Skeletal muscle tissue (tissue), 4 donors: ENCODE measurements around the gene ZIK1. TPM values are rescaled to one million over a fixed set of nuclear protein-coding genes. Genes with fewer than 3 reads are reported as not detected.

ENCODE experiments used
- H3K27ac ChIP-seq: one replicate; pipeline ENCODE4 v1.7.0; 2013; ENCODE audit warnings: mild to moderate bottlenecking, low read depth, low read length, inconsistent platforms
- H3K27me3 ChIP-seq, 3 donors: one replicate each; pipeline ENCODE4 v1.7.0; 2013; ENCODE audit warnings: low read length in 3 of 3; ENCODE audit not compliant: control insufficient read depth in 3 of 3, insufficient read depth in 3 of 3
- H3K36me3 ChIP-seq, 3 donors: one replicate each; pipeline ENCODE4 v1.7.0; 2013; ENCODE audit warnings: low read length in 3 of 3; ENCODE audit not compliant: control insufficient read depth in 3 of 3, insufficient read depth in 3 of 3
- H3K4me1 ChIP-seq, 3 donors: one replicate each; pipeline ENCODE4 v1.7.0; 2013; ENCODE audit warnings: low read length in 3 of 3, mild to moderate bottlenecking in 3 of 3; ENCODE audit not compliant: control insufficient read depth in 3 of 3, insufficient read depth in 3 of 3
- H3K4me3 ChIP-seq, 3 donors: one replicate each; pipeline ENCODE4 v1.7.0; 2013; ENCODE audit warnings: low read length in 3 of 3
- H3K9ac ChIP-seq, 3 donors: one replicate each; pipeline ENCODE4 v1.7.0; 2013; ENCODE audit warnings: low read length in 3 of 3, mild to moderate bottlenecking in 3 of 3, moderate library complexity in 2 of 3, low read depth in 1 of 3
- H3K9me3 ChIP-seq, 3 donors: one replicate each; pipeline ENCODE4 v1.7.0; 2013; ENCODE audit warnings: low read length in 3 of 3; ENCODE audit not compliant: control insufficient read depth in 3 of 3
- total RNA-seq: library from RNA; depleted of rRNA; stranded (reverse); fragments of >200 nt; gene quantifications from one replicate; pipeline ENCODE4 v1.2.3, GENCODE V29; 2014
- donor health status: Osteomylitis.

The ZIK1 gene
- total RNA-seq, 1 donor from 2014 or later, result 10.4 TPM

DNA sequence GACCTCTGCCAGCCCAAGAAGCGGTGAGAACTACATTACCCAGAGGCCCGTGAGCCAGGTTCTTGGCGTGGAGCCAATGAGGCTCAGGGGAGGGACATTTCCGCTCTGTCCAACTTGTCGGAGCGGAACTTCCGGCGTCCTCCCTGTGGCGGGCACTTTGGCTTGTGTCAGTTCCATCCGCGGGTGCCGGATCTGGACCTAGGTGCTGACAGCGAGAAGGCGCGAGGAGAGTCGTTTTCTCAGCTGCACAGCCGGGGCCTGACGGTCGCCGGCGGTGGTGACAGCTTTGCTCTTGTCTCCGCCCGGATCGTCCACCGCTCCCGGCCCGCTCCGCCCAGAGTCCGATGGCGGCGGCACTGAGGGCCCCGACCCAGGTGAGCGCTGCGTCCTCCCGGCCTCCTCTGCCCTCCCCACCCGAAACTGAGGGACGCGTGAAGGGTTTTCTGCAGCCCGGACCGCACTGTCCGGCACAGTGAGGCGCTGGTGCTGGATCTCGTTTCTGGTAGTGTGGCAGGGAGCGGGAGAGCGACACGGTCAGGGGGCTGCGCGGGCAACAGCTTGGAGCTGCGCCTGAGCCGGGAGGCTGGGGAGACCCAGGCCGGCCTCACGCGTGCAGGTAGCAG, 15.9 kb downstream of the ZIK1 start, which contains the start of gene ZNF530:
Gene ZNF530, plus strand, starts transcription at position 125 of the 623 bp plus-strand sequence. CDS start 4,461 bp downstream, outside the sequence.
- no peak within 1 kb of the TSS for H3K27ac ChIP-seq
- H3K36me3 ChIP-seq, result peaks cover 9 to 16% (median 13%) of the 10 kb centered on the region in 3 donors
- peaks cover 0 to 15% (median 12%) of the 10 kb centered on the region in 3 donors for H3K9me3 ChIP-seq
- H3K9ac ChIP-seq, result peak within 1 kb of the TSS; percentile 73 to 86 (median 80)
- H3K4me1 ChIP-seq, result peaks cover 8 to 13% (median 9%) of the 10 kb centered on the region in 3 donors
- no peaks in the 10 kb centered on the region for H3K27me3 ChIP-seq
- H3K4me3 ChIP-seq, result peak within 1 kb of the TSS; percentile 70 to 93 (median 86)

GRCh38 chr19:57606931-57607330, 23.0 kb downstream of the ZIK1 start:
- no peaks in the 10 kb centered on the region for H3K4me1 ChIP-seq
- H3K27me3 ChIP-seq, result no peaks in the 10 kb centered on the region
- no peak overlapping the region for H3K9ac ChIP-seq
- H3K9me3 ChIP-seq, result peaks cover 0 to 39% (median 12%) of the 10 kb centered on the region in 3 donors
- peaks cover 26 to 37% (median 34%) of the 10 kb centered on the region in 3 donors for H3K36me3 ChIP-seq
- no peak overlapping the region for H3K27ac ChIP-seq
- H3K4me3 ChIP-seq, result no peak overlapping the region

DNA sequence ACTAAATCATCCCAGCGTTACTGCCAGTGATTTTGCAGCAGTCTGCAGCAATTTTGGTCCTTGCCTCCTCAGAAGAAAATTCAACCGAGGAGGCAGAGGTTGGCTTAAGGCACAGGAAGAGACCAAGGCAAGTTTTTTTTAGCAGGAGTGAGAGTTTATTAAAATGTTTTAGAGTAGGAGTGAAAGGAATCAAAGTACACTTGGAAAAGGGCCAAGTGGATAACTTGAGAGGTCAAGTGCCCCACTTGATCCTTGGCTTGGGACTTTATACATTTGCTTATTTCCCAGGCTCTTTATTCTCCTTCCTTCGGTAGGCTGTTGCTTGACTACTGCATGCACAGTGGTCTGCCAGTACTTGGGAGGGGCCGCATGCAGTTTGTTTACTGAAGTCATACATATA, 27.2 kb downstream of the ZIK1 start:
- Histone ChIP-seq H3K9me3 (peaks cover 10 to 25% (median 13%) of the 10 kb centered on the region in 3 donors), H3K36me3 (peaks cover 20 to 22% (median 21%) of the 10 kb centered on the region in 3 donors), H3K27me3 (no peaks in the 10 kb centered on the region), H3K9ac (no peak overlapping the region), H3K4me3 (no peak overlapping the region), H3K4me1 (peaks cover 6 to 16% (median 12%) of the 10 kb centered on the region in 3 donors), H3K27ac (no peak overlapping the region)

- Histone ChIP-seq H3K4me3 (peak within 1 kb of the TSS; percentile 90 to 99 (median 95)), H3K27ac (peak within 1 kb of the TSS; percentile 59), H3K9me3 (peaks cover 31 to 37% (median 37%) of the 10 kb centered on the region in 3 donors), H3K9ac (peak within 1 kb of the TSS; percentile 84 to 94 (median 88)), H3K4me1 (peaks cover 6 to 16% (median 12%) of the 10 kb centered on the region in 3 donors), H3K27me3 (no peaks in the 10 kb centered on the region), H3K36me3 (peaks cover 38 to 42% (median 41%) of the 10 kb centered on the region in 3 donors)
Measured at GRCh38 chr19:57613941-57614743, 30.2 kb downstream of the ZIK1 start, which contains the start of gene ZNF134. TSS of gene ZNF134 (plus strand) at chr19:57614242. CDS start at chr19:57619469, 5,227 bp downstream.

GRCh38 chr19:57615346-57615745, 31.4 kb downstream of the ZIK1 start:
- Histone ChIP-seq H3K4me3 (peak overlapping the region; percentile 90 to 99 (median 95)), H3K27me3 (no peaks in the 10 kb centered on the region), H3K9ac (no peak overlapping the region), H3K9me3 (peaks cover 40 to 49% (median 48%) of the 10 kb centered on the region in 3 donors), H3K4me1 (peaks cover 6 to 16% (median 12%) of the 10 kb centered on the region in 3 donors), H3K36me3 (peaks cover 50 to 54% (median 53%) of the 10 kb centered on the region in 3 donors), H3K27ac (no peak overlapping the region)

- H3K9me3 ChIP-seq, result peaks cover 61 to 78% (median 77%) of the 10 kb centered on the region in 3 donors
- H3K4me1 ChIP-seq, result peaks cover 0 to 1% (median 0%) of the 10 kb centered on the region in 3 donors
- no peak overlapping the region for H3K9ac ChIP-seq
- no peaks in the 10 kb centered on the region for H3K27me3 ChIP-seq
- peaks cover 72 to 84% (median 82%) of the 10 kb centered on the region in 3 donors for H3K36me3 ChIP-seq
- no peak overlapping the region for H3K27ac ChIP-seq
- H3K4me3 ChIP-seq, result peak overlapping the region; percentile 7 to 58 (median 8)
Measured at GRCh38 chr19:57620673-57621348, 36.9 kb downstream of the ZIK1 start.

DNA sequence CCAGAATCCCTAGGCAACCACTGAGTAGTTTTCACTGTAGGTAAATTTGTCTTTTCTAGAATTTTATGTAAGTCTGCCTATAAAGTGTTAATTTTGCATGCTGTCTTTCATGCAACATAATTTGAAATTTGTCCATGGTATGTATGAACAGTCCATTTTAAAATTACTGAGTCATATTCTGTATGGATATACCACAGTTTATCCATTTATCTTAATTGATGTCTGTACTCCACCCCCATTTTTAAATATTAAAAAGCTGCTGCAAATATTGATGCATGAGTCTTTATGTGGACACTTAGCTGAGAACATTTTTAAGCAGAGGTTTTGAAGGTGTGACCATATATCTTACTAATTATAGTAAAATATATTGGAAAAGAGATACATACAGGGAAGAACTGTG, 39.1 kb downstream of the ZIK1 start:
- Histone ChIP-seq H3K27ac (no peak overlapping the region), H3K4me3 (no peak overlapping the region), H3K4me1 (no peaks in the 10 kb centered on the region), H3K27me3 (no peaks in the 10 kb centered on the region), H3K36me3 (peaks cover 51 to 61% (median 59%) of the 10 kb centered on the region in 3 donors), H3K9me3 (peaks cover 49 to 68% (median 65%) of the 10 kb centered on the region in 3 donors), H3K9ac (no peak overlapping the region)

- H3K27me3 ChIP-seq, result no peaks in the 10 kb centered on the region
- peak within 1 kb of the TSS; percentile 83 to 89 (median 87) for H3K9ac ChIP-seq
- H3K4me1 ChIP-seq, result peaks cover 13 to 16% (median 15%) of the 10 kb centered on the region in 3 donors
- H3K4me3 ChIP-seq, result peak within 1 kb of the TSS; percentile 85 to 93 (median 90)
- peaks cover 7 to 28% (median 10%) of the 10 kb centered on the region in 3 donors for H3K9me3 ChIP-seq
- H3K36me3 ChIP-seq, result peaks cover 25 to 34% (median 29%) of the 10 kb centered on the region in 3 donors
- peak within 1 kb of the TSS; percentile 68 for H3K27ac ChIP-seq
Measured at GRCh38 chr19:57632987-57633831, 49.3 kb downstream of the ZIK1 start, which contains the start of gene ZNF211. TSS of gene ZNF211 (plus strand) at chr19:57633168. CDS start at chr19:57633347, 179 bp downstream.

DNA sequence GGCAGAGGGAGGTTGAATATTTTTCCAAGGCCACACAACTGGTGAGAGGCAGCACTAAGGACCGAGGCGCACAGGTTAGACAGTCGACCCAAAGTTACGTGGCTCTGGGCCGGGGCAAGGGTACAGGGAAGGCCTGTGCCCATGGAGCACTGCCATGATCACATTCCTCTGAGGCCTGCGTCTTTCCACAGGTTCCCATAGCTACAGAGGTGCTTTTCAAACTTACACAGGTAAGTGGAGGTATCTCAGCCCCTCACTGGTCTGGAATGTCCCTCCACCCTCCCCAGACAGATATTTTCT, 49.8 kb downstream of the ZIK1 start:
- Histone ChIP-seq H3K9me3 (peaks cover 4 to 28% (median 10%) of the 10 kb centered on the region in 3 donors), H3K4me1 (peaks cover 13 to 16% (median 15%) of the 10 kb centered on the region in 3 donors), H3K27me3 (no peaks in the 10 kb centered on the region), H3K9ac (peak overlapping the region; percentile 83 to 89 (median 87)), H3K4me3 (peak overlapping the region; percentile 85 to 93 (median 90)), H3K27ac (no peak overlapping the region), H3K36me3 (peaks cover 28 to 38% (median 35%) of the 10 kb centered on the region in 3 donors)
